ENCODE results near the gene TNFAIP3. TPM values are rescaled to one million over a fixed set of nuclear protein-coding genes. Genes with fewer than 3 reads are reported as not detected.

The TNFAIP3 gene
- total and polyA plus RNA-seq, 2 donors (not counting 1 experiment from before 2014, with no cell fraction given) = 7.8 to 23.5 TPM

DNA sequence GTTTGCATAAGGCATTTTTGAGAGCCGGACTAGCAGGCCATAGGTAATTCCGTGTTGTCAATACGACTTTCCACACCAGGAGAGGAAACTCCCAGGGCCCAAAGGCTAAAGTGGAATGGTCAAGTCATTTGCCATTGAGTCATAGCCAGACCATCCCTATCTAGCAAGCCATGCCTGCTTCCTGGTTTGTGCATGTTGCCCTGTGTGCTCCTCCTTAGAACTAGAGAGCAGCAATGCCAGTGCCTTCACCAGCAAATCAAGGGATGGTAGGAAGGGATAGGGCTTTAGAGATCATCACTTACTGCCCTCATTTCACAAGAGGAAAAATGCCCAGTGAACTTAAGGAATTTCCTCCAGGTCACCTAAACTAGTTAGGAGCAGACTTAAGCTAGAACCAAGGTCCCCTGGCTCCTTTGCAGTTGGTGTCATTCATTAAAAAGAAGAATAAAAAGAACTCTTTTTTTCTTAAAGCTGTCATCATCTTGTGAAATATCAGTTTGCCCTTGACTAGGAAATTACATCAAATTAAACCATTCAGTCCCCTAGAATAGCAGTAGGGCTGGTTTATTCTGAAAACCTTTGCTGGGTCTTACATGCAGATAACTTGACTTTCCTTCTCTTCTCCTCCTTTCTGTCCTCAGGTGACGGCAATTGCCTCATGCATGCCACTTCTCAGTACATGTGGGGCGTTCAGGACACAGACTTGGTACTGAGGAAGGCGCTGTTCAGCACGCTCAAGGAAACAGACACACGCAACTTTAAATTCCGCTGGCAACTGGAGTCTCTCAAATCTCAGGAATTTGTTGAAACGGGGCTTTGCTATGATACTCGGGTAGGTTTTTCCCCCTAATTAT is 7.4 kb downstream of the TNFAIP3 start:
- H3K4me2 ChIP-seq (ENCODE audit: extremely low read depth, insufficient read depth, low read length) = no peak overlapping the region
- peaks cover 42% of the 10 kb centered on the region for H3K79me2 ChIP-seq (ENCODE audit: control insufficient read depth, insufficient read depth, low read length)
- no peak overlapping the region for H3K27ac ChIP-seq (ENCODE audit: insufficient read depth, low read length)

DNA sequence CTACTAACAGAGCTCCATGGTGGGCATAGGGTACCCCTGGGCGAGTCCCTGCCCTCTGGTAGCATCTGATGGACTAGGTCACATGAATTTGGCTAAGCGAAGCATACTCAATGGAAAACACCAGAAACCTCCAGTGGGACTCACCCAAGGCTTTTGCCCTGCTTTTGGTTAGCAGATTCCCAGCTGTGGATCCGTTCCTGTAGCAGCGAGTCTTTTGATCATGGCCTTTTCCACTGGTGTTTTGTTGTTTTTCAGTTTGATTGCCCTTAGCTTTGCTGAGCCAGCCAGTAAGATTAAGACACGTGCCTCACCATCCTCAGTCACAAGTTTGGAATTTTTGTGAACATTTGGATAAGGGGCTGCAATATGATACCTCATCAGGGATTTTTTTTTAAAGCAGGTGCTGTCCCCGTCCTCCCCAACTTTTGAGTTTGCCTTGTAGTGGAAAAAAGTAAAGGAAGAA is 8.0 kb downstream of the TNFAIP3 start:
- Histone ChIP-seq H3K4me2 (ENCODE audit: extremely low read depth, insufficient read depth, low read length) (no peak overlapping the region), H3K4me1 (ENCODE audit: control insufficient read depth, extremely low read depth, insufficient read depth, low read length) (peaks cover 17% of the 10 kb centered on the region), H3K4me3 (replicated peaks in 1 of 4; ENCODE audit: control extremely low read depth in 1 of 4, insufficient read depth in 1 of 4, low read depth in 3 of 4, low read length in 4 of 4) (no peak overlapping the region), H3K9me3 (ENCODE audit: control insufficient read depth, insufficient read depth, low read depth, low read length) (no peaks in the 10 kb centered on the region), H3K36me3 (ENCODE audit: control insufficient read depth, insufficient read depth, low read length) (peaks cover 15% of the 10 kb centered on the region), H3K9ac (ENCODE audit: insufficient read depth, low read length) (no peak overlapping the region), H3K27ac (ENCODE audit: insufficient read depth, low read length) (no peak overlapping the region), H3K79me2 (ENCODE audit: control insufficient read depth, insufficient read depth, low read length) (peaks cover 36% of the 10 kb centered on the region), H3K27me3 (ENCODE audit: control insufficient read depth, insufficient read depth, low read length) (no peaks in the 10 kb centered on the region), H2AFZ (ENCODE audit: low read length) (no peak overlapping the region), H4K20me1 (ENCODE audit: control insufficient read depth, extremely low read depth, insufficient read depth, low read length) (no peaks in the 10 kb centered on the region)
- DNase-seq (ENCODE audit: low read depth in 2 of 2) = no peak
- TF ChIP-seq, protein P1, sequence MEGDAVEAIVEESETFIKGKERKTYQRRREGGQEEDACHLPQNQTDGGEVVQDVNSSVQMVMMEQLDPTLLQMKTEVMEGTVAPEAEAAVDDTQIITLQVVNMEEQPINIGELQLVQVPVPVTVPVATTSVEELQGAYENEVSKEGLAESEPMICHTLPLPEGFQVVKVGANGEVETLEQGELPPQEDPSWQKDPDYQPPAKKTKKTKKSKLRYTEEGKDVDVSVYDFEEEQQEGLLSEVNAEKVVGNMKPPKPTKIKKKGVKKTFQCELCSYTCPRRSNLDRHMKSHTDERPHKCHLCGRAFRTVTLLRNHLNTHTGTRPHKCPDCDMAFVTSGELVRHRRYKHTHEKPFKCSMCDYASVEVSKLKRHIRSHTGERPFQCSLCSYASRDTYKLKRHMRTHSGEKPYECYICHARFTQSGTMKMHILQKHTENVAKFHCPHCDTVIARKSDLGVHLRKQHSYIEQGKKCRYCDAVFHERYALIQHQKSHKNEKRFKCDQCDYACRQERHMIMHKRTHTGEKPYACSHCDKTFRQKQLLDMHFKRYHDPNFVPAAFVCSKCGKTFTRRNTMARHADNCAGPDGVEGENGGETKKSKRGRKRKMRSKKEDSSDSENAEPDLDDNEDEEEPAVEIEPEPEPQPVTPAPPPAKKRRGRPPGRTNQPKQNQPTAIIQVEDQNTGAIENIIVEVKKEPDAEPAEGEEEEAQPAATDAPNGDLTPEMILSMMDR (conservative IDR thresholded peaks at IDR 0.05 in 1 of 2, IDR thresholded peaks at IDR 0.05 in 1 of 2; ENCODE audit: low read depth in 1 of 2, low read length in 2 of 2) = no peak
- TF ChIP-seq EZH2 (IDR thresholded peaks at IDR 0.05; ENCODE audit: low read length, missing control alignments) = no peak

More for the DNA sequence above, 7.4 kb downstream of the TNFAIP3 start:
- DNase-seq (ENCODE audit: low read depth in 2 of 2) = no peak
- Histone ChIP-seq H3K27me3 (ENCODE audit: control insufficient read depth, insufficient read depth, low read length) (no peaks in the 10 kb centered on the region), H3K4me3 (replicated peaks in 1 of 4; ENCODE audit: control extremely low read depth in 1 of 4, insufficient read depth in 1 of 4, low read depth in 3 of 4, low read length in 4 of 4) (no peak overlapping the region), H3K36me3 (ENCODE audit: control insufficient read depth, insufficient read depth, low read length) (peaks cover 15% of the 10 kb centered on the region), H3K9me3 (ENCODE audit: control insufficient read depth, insufficient read depth, low read depth, low read length) (no peaks in the 10 kb centered on the region), H4K20me1 (ENCODE audit: control insufficient read depth, extremely low read depth, insufficient read depth, low read length) (no peaks in the 10 kb centered on the region), H3K4me1 (ENCODE audit: control insufficient read depth, extremely low read depth, insufficient read depth, low read length) (peaks cover 17% of the 10 kb centered on the region), H2AFZ (ENCODE audit: low read length) (no peak overlapping the region), H3K9ac (ENCODE audit: insufficient read depth, low read length) (no peak overlapping the region)
- TF ChIP-seq EZH2 (IDR thresholded peaks at IDR 0.05; ENCODE audit: low read length, missing control alignments) = no peak
- TF ChIP-seq, protein P1 (conservative IDR thresholded peaks at IDR 0.05 in 1 of 2, IDR thresholded peaks at IDR 0.05 in 1 of 2; ENCODE audit: low read depth in 1 of 2, low read length in 2 of 2) = no peak

DNA sequence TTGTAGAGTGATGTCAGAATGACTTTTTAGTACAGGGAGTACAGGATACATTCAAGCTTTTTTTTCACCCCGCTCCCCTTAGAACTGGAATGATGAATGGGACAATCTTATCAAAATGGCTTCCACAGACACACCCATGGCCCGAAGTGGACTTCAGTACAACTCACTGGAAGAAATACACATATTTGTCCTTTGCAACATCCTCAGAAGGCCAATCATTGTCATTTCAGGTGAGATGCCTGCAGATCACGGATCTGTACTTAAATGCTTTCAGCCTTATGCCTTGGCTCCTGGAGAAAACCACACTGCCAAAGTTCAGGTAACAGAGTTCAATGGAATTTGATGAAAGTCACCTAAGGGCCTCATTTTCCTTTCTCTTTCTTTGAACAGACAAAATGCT is 8.5 kb downstream of the TNFAIP3 start:
- peaks cover 31% of the 10 kb centered on the region for H3K79me2 ChIP-seq (ENCODE audit: control insufficient read depth, insufficient read depth, low read length)
- peaks cover 15% of the 10 kb centered on the region for H3K36me3 ChIP-seq (ENCODE audit: control insufficient read depth, insufficient read depth, low read length)
- TF ChIP-seq, protein P1 (conservative IDR thresholded peaks at IDR 0.05 in 1 of 2, IDR thresholded peaks at IDR 0.05 in 1 of 2; ENCODE audit: low read depth in 1 of 2, low read length in 2 of 2) = no peak
- TF ChIP-seq EZH2 (IDR thresholded peaks at IDR 0.05; ENCODE audit: low read length, missing control alignments) = no peak
- no peaks in the 10 kb centered on the region for H4K20me1 ChIP-seq (ENCODE audit: control insufficient read depth, extremely low read depth, insufficient read depth, low read length)
- H2AFZ ChIP-seq (ENCODE audit: low read length) = no peak overlapping the region
- H3K4me2 ChIP-seq (ENCODE audit: extremely low read depth, insufficient read depth, low read length) = no peak overlapping the region
- peaks cover 16% of the 10 kb centered on the region for H3K4me1 ChIP-seq (ENCODE audit: control insufficient read depth, extremely low read depth, insufficient read depth, low read length)
- no peaks in the 10 kb centered on the region for H3K27me3 ChIP-seq (ENCODE audit: control insufficient read depth, insufficient read depth, low read length)
- no peak for DNase-seq (ENCODE audit: low read depth in 2 of 2)
- H3K9ac ChIP-seq (ENCODE audit: insufficient read depth, low read length) = no peak overlapping the region
- H3K27ac ChIP-seq (ENCODE audit: insufficient read depth, low read length) = no peak overlapping the region
- no peak overlapping the region for H3K4me3 ChIP-seq (replicated peaks in 1 of 4; ENCODE audit: control extremely low read depth in 1 of 4, insufficient read depth in 1 of 4, low read depth in 3 of 4, low read length in 4 of 4)
- H3K9me3 ChIP-seq (ENCODE audit: control insufficient read depth, insufficient read depth, low read depth, low read length) = no peaks in the 10 kb centered on the region
